Glutamatergic neuron (in vitro differentiated cells): Measurements from ENCODE around the gene L1CAM. TPM values are rescaled to one million over a fixed set of nuclear protein-coding genes. Genes with fewer than 3 reads are reported as not detected.

Experiments
- DNase-seq: peaks from one replicate; pipeline ENCODE4 v3.0.0; 2022
- H3K27ac Mint-ChIP-seq: one replicate; pipeline ENCODE4 v1.8.0; 2020; ENCODE audit warnings: mild to moderate bottlenecking, mixed read lengths, inconsistent platforms; ENCODE audit not compliant: unreplicated experiment
- H3K27me3 Mint-ChIP-seq: one replicate; pipeline ENCODE4 v1.8.0; 2020; ENCODE audit warnings: mild to moderate bottlenecking, moderate library complexity, mixed read lengths, inconsistent platforms; ENCODE audit not compliant: unreplicated experiment
- H3K36me3 Mint-ChIP-seq: one replicate; pipeline ENCODE4 v1.8.0; 2020; ENCODE audit warnings: mild to moderate bottlenecking, mixed read lengths, inconsistent platforms; ENCODE audit not compliant: unreplicated experiment
- H3K4me1 Mint-ChIP-seq: one replicate; pipeline ENCODE4 v1.8.0; 2020; ENCODE audit warnings: mild to moderate bottlenecking, low read depth, mixed read lengths, inconsistent platforms; ENCODE audit not compliant: unreplicated experiment
- H3K4me3 Mint-ChIP-seq: one replicate; pipeline ENCODE4 v1.8.0; 2020; ENCODE audit warnings: mild to moderate bottlenecking, mixed read lengths, inconsistent platforms; ENCODE audit not compliant: unreplicated experiment
- H3K9me3 Mint-ChIP-seq: one replicate; pipeline ENCODE4 v1.8.0; 2020; ENCODE audit warnings: mild to moderate bottlenecking, moderate library complexity, mixed read lengths, inconsistent platforms; ENCODE audit not compliant: unreplicated experiment
- CTCF ChIP-seq: fragments of 200-600 bp; sonication (generic); IDR thresholded peaks from one replicate; pipeline ENCODE4 v1.5.0; 2021; ENCODE audit not compliant: partially characterized antibody, unreplicated experiment
- total RNA-seq: library from RNA; stranded (reverse); fragmentation: NEBNext Ultra II Directional; extraction: Animal tissue kit (Norgen Biotek cat#: 25700); gene quantifications from one replicate; pipeline ENCODE4 v1.2.1, GENCODE V29; 2021; ENCODE audit not compliant: unreplicated experiment

Gene L1CAM
- total RNA-seq, 1 donor from 2014 or later = 925 TPM

GRCh38 chrX:153884136-153884535, 1.8 kb downstream of the L1CAM start:
- peak overlapping the region; percentile 90 for H3K4me3 Mint-ChIP-seq
- H3K27ac Mint-ChIP-seq = peak overlapping the region; percentile 91
- no peak for DNase-seq
- peaks cover 3% of the 10 kb centered on the region for H3K4me1 Mint-ChIP-seq
- peaks cover 8% of the 10 kb centered on the region for H3K27me3 Mint-ChIP-seq
- no peaks in the 10 kb centered on the region for H3K36me3 Mint-ChIP-seq
- H3K9me3 Mint-ChIP-seq = peaks cover 13% of the 10 kb centered on the region
- no peak for TF ChIP-seq CTCF

- Mint-ChIP-seq H3K4me3 (peak overlapping the region; percentile 95), H3K36me3 (no peaks in the 10 kb centered on the region), H3K27me3 (peaks cover 14% of the 10 kb centered on the region), H3K9me3 (peaks cover 14% of the 10 kb centered on the region), H3K27ac (no peak overlapping the region), H3K4me1 (peaks cover 4% of the 10 kb centered on the region)
- TF ChIP-seq CTCF = no peak
- DNase-seq = no peak
Measured at GRCh38 chrX:153883163-153883843, 2.7 kb downstream of the L1CAM start.

GRCh38 chrX:153882557-153882956, 3.4 kb downstream of the L1CAM start:
- Mint-ChIP-seq H3K9me3 (peaks cover 14% of the 10 kb centered on the region), H3K4me3 (peak overlapping the region; percentile 95), H3K27ac (peak overlapping the region; percentile 95), H3K4me1 (peaks cover 10% of the 10 kb centered on the region), H3K27me3 (peaks cover 18% of the 10 kb centered on the region), H3K36me3 (no peaks in the 10 kb centered on the region)
- TF ChIP-seq CTCF = no peak
- no peak for DNase-seq

GRCh38 chrX:153882086-153882498, 3.9 kb downstream of the L1CAM start:
- Mint-ChIP-seq H3K27me3 (peaks cover 18% of the 10 kb centered on the region), H3K4me3 (peak overlapping the region; percentile 95), H3K9me3 (peaks cover 16% of the 10 kb centered on the region), H3K36me3 (no peaks in the 10 kb centered on the region), H3K27ac (peak overlapping the region; percentile 95), H3K4me1 (peaks cover 12% of the 10 kb centered on the region)
- DNase-seq = no peak
- no peak for TF ChIP-seq CTCF

GRCh38 chrX:153881281-153881680, 4.7 kb downstream of the L1CAM start:
- peak overlapping the region; percentile 76 for H3K4me3 Mint-ChIP-seq
- H3K9me3 Mint-ChIP-seq = peaks cover 16% of the 10 kb centered on the region
- peaks cover 20% of the 10 kb centered on the region for H3K27me3 Mint-ChIP-seq
- H3K4me1 Mint-ChIP-seq = peaks cover 14% of the 10 kb centered on the region
- peak overlapping the region; percentile 59 for H3K27ac Mint-ChIP-seq
- no peak for DNase-seq
- no peaks in the 10 kb centered on the region for H3K36me3 Mint-ChIP-seq
- no peak for TF ChIP-seq CTCF
